Small intestine (tissue), 7 donors: Measurements from ENCODE around the gene INPP4B. TPM values are rescaled to one million over a fixed set of nuclear protein-coding genes. Genes with fewer than 3 reads are reported as not detected.

Experiments used
- DNase-seq, 2 donors: peaks; one replicate each; pipeline versions ENCODE4 v3.0.0 to v3.0.0-alpha.2; 2013
- FAIRE-seq: peaks from 2 replicates; lab custom pipeline; 2012; peaks lifted over from hg19 to GRCh38; lab: Jason Lieb, UNC
- H3K27ac ChIP-seq, 3 donors: one replicate each; pipeline ENCODE4 v1.5.1; 2013; ENCODE audit warnings: low read length in 2 of 3, mild to moderate bottlenecking in 2 of 3, control low read depth in 1 of 3, inconsistent platforms in 1 of 3, low read depth in 1 of 3, moderate library complexity in 1 of 3
- H3K27me3 ChIP-seq, 3 donors: one replicate each; pipeline ENCODE4 v1.6.1; 2013; ENCODE audit warnings: low read length in 3 of 3, inconsistent platforms in 1 of 3; ENCODE audit not compliant: control insufficient read depth in 3 of 3, insufficient read depth in 3 of 3
- H3K36me3 ChIP-seq, 3 donors: one replicate each; pipeline ENCODE4 v1.6.1; 2013; ENCODE audit warnings: low read length in 3 of 3, inconsistent platforms in 1 of 3, low read depth in 1 of 3, mild to moderate bottlenecking in 1 of 3, moderate library complexity in 1 of 3; ENCODE audit not compliant: control insufficient read depth in 3 of 3, insufficient read depth in 2 of 3
- H3K4me1 ChIP-seq, 3 donors: one replicate each; pipeline ENCODE4 v1.6.1; 2013; ENCODE audit warnings: low read length in 2 of 3, inconsistent platforms in 1 of 3, low read depth in 1 of 3, mild to moderate bottlenecking in 1 of 3, moderate library complexity in 1 of 3; ENCODE audit not compliant: control insufficient read depth in 3 of 3, insufficient read depth in 2 of 3
- H3K4me3 ChIP-seq, 3 donors: one replicate each; pipeline ENCODE4 v1.5.1; 2013; ENCODE audit warnings: low read length in 3 of 3, control low read depth in 1 of 3, inconsistent platforms in 1 of 3, low read depth in 1 of 3, mild to moderate bottlenecking in 1 of 3, moderate library complexity in 1 of 3
- H3K9me3 ChIP-seq, 2 donors: one replicate each; pipeline ENCODE4 v1.6.1; 2013; ENCODE audit warnings: low read depth in 1 of 2, low read length in 1 of 2; ENCODE audit not compliant: control insufficient read depth in 2 of 2, insufficient read depth in 1 of 2
- WGBS, 3 donors: extraction: QIAGEN DNeasy Blood & Tissue Kit; methylation state at CpG; one replicate each; pipeline ENCODE4 v1.1.7; 2013; 5-methylcytosine and 5-hydroxymethylcytosine counted together
- polyA plus RNA-seq, 4 donors: library from polyadenylated mRNA; stranded (reverse) in 3 of 4; unstranded in 1 of 4; fragments of 200-250 nt in 3 of 4; fragments of 120-200 nt in 1 of 4; gene quantifications; one replicate each; pipeline versions ENCODE4 v1.2.1 to v1.2.3, GENCODE V29; 2013
- donor health status: healthy with polysubstance abuse.
- donor health status: control.
- donor health status: control.
- donor health status: Bipolar disorder and iron deficiency.
- donor health status: healthy.

Gene INPP4B
- polyA plus RNA-seq, 4 donors: 2.7 to 6.6 (median 4.2) TPM

- WGBS, 3 donors: 7 to 15% (median 11%) methylated on average over 3 of the region's 3 CpGs
- H3K9me3 ChIP-seq: no peaks in the 10 kb centered on the region
- H3K27ac ChIP-seq: no peak overlapping the region
- no peaks in the 10 kb centered on the region for H3K36me3 ChIP-seq
- H3K4me3 ChIP-seq: no peak overlapping the region
- no peaks in the 10 kb centered on the region for H3K27me3 ChIP-seq
- DNase-seq: peak; percentile 72 to 79
- FAIRE-seq: peak; percentile 67
- H3K4me1 ChIP-seq: peaks cover 1 to 7% (median 2%) of the 10 kb centered on the region in 3 donors
These were observed 719.1 kb downstream of the INPP4B start for GRCh38 chr4:142126890-142127497.

GRCh38 chr4:142124874-142125273 is 721.2 kb downstream of the INPP4B start:
- DNase-seq (no peak), FAIRE-seq (no peak)
- no peak overlapping the region for H3K4me3 ChIP-seq
- H3K27ac ChIP-seq: no peak overlapping the region
- no peaks in the 10 kb centered on the region for H3K36me3 ChIP-seq
- WGBS, 3 donors: 60 to 70% (median 64%) methylated on average over 2 of the region's 2 CpGs
- H3K4me1 ChIP-seq: peaks cover 0 to 2% (median 0%) of the 10 kb centered on the region in 3 donors
- H3K27me3 ChIP-seq: no peaks in the 10 kb centered on the region
- no peaks in the 10 kb centered on the region for H3K9me3 ChIP-seq

GRCh38 chr4:142121448-142122350 is 724.4 kb downstream of the INPP4B start:
- Histone ChIP-seq H3K4me1 (no peaks in the 10 kb centered on the region), H3K9me3 (no peaks in the 10 kb centered on the region), H3K27me3 (no peaks in the 10 kb centered on the region), H3K36me3 (no peaks in the 10 kb centered on the region), H3K4me3 (no peak overlapping the region), H3K27ac (no peak overlapping the region)
- no peak for FAIRE-seq
- 82 to 95% (median 92%) methylated on average over 9 of the region's 9 CpGs for WGBS, 3 donors
- no peak for DNase-seq

- FAIRE-seq (no peak), DNase-seq (no peak)
- Histone ChIP-seq H3K9me3 (no peaks in the 10 kb centered on the region), H3K27ac (no peak overlapping the region), H3K4me1 (no peaks in the 10 kb centered on the region), H3K4me3 (no peak overlapping the region), H3K27me3 (no peaks in the 10 kb centered on the region), H3K36me3 (no peaks in the 10 kb centered on the region)
- 88 to 98% (median 88%) methylated on average over 1 of the region's 1 CpG for WGBS, 3 donors
These were observed 725.2 kb downstream of the INPP4B start for GRCh38 chr4:142120921-142121320.

- Histone ChIP-seq H3K4me1 (no peaks in the 10 kb centered on the region), H3K36me3 (peaks cover 0 to 2% (median 0%) of the 10 kb centered on the region in 3 donors), H3K4me3 (no peak overlapping the region), H3K9me3 (no peaks in the 10 kb centered on the region), H3K27ac (no peak overlapping the region), H3K27me3 (no peaks in the 10 kb centered on the region)
- WGBS, 3 donors: 90 to 94% (median 91%) methylated on average over 2 of the region's 2 CpGs
- DNase-seq (no peak), FAIRE-seq (no peak)
These were observed 733.6 kb downstream of the INPP4B start for GRCh38 chr4:142112451-142112850.

- no peaks in the 10 kb centered on the region for H3K9me3 ChIP-seq
- H3K4me1 ChIP-seq: no peaks in the 10 kb centered on the region
- no peaks in the 10 kb centered on the region for H3K27me3 ChIP-seq
- DNase-seq: no peak
- peaks cover 0 to 2% (median 0%) of the 10 kb centered on the region in 3 donors for H3K36me3 ChIP-seq
- no peak overlapping the region for H3K27ac ChIP-seq
- H3K4me3 ChIP-seq: no peak overlapping the region
- FAIRE-seq: no peak
These were observed 736.0 kb downstream of the INPP4B start for GRCh38 chr4:142110136-142110535.

GRCh38 chr4:142104041-142104440 is 742.1 kb downstream of the INPP4B start:
- Histone ChIP-seq H3K27me3 (no peaks in the 10 kb centered on the region), H3K9me3 (no peaks in the 10 kb centered on the region), H3K27ac (no peak overlapping the region), H3K4me3 (no peak overlapping the region), H3K36me3 (peaks cover 0 to 2% (median 0%) of the 10 kb centered on the region in 3 donors), H3K4me1 (no peaks in the 10 kb centered on the region)
- DNase-seq (no peak), FAIRE-seq (no peak)
- 80 to 94% (median 89%) methylated on average over 4 of the region's 4 CpGs for WGBS, 3 donors

- Histone ChIP-seq H3K27ac (no peak overlapping the region), H3K36me3 (no peaks in the 10 kb centered on the region), H3K4me3 (no peak overlapping the region), H3K27me3 (no peaks in the 10 kb centered on the region), H3K4me1 (no peaks in the 10 kb centered on the region), H3K9me3 (no peaks in the 10 kb centered on the region)
- FAIRE-seq (no peak), DNase-seq (no peak)
- 90 to 97% (median 97%) methylated on average over 1 of the region's 1 CpG for WGBS, 3 donors
These were observed 744.7 kb downstream of the INPP4B start for GRCh38 chr4:142101401-142101800.
